NCI-H345 treated with DMSO at 0.1 percent for 48 hours (cell line): Measurements from ENCODE around the gene NID1.

Experiments
- DNase-seq: peaks from one replicate; lab custom pipeline; 2025; ENCODE audit not compliant: unreplicated experiment; lab: John Stamatoyannopoulos, UW

The NID1 gene

GRCh38 chr1:236067854-236068454 lies 3.1 kb upstream of the NID1 start:
- no peak for DNase-seq

- no peak for DNase-seq
Observed at GRCh38 chr1:236066828-236067386, 2.0 kb upstream of the NID1 start.

GRCh38 chr1:236066054-236066453 lies 1.2 kb upstream of the NID1 start:
- no peak for DNase-seq

GRCh38 chr1:236065509-236066005 lies 667 bp upstream of the NID1 start:
- DNase-seq = no peak

- no peak for DNase-seq
Observed at GRCh38 chr1:236063919-236064673, 794 bp downstream of the NID1 start.

DNA sequence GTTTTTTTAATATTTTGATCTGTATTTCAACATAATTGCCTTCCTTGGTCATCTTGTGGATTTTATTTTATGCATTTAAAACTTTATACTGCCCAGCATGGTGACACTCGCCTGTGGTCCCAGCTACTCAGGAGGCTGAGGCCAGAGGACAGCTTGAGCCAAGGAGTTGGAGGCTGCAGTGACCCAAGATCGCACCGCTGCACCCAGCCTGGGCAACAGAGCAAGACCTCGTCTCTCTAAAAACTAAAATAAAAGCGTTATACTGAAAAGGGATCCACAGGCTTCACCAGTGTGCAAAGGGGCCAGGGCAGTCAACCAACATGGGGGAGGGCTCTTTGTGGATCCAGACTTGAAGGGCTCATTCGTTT lies 1.4 kb downstream of the NID1 start:
- DNase-seq = no peak

DNA sequence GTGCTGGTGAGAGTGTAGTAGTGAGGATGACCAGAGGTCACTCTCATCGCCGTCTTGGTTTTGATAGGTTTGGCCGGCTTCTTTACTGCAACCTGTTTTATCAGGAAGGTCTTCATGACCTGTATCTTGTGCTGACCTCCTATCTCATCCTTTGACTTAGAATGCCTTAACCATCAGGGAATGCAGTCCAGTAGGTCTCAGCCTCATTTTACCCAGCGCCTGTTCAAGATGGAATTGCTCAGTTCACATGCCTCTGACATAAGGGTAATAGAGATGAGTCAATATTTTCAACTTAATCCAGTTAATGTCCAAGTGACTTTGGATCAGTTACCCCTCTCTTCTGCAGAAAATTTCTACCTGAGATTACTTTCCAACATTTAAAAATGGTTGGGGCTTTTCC lies 4.6 kb downstream of the NID1 start:
- no peak for DNase-seq

DNA sequence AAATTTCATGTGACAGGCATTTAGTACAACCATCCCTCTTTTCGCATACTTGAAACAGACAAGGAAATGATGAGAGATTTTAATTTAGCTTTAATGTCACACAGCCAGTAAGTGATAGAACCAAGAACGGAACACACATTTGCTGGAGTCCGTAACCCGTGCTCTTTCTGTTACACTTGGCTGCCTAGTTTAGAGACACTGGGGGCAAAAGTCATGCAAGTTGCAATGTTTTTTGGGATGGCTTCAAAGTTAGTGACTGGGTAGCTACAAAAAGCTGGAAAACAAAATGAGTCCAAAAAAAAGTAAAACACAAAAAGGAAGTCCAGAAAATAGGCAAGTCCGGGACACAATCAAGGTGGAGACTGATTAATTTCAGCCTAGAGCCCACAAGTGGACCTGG lies 5.9 kb downstream of the NID1 start:
- no peak for DNase-seq

GRCh38 chr1:236058141-236058934 lies 6.6 kb downstream of the NID1 start:
- peak; percentile 26 for DNase-seq

- no peak for DNase-seq
Observed at GRCh38 chr1:236057546-236057945, 7.3 kb downstream of the NID1 start.

- no peak for DNase-seq
Observed at GRCh38 chr1:236052232-236052993, 12.5 kb downstream of the NID1 start.

DNA sequence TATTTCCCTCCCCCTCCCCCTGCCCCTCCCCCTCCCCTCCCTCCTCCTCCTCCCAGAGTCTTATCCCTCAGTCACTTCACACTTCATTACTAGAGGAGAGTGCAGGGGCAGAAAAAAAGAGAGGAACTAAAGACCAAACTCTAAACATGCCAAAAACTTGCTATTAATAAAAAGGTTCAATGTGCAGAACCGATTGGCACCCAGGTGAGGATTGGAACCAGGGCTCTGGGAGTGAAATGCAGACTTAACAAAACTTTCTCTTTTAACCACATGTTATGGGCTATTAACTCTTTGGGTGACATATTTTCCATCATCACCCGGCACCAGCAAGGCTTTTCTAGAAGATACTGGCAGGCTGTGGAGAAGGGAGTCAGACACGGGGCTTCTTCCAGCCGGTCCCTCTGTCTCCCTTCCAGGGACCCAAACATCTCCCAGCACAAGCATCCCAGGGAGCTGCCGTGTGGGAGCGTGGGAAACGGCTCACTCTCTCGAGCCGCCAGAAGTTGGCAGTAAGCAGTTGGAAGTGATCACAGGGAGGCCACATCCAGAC lies 13.6 kb downstream of the NID1 start:
- DNase-seq = no peak

DNA sequence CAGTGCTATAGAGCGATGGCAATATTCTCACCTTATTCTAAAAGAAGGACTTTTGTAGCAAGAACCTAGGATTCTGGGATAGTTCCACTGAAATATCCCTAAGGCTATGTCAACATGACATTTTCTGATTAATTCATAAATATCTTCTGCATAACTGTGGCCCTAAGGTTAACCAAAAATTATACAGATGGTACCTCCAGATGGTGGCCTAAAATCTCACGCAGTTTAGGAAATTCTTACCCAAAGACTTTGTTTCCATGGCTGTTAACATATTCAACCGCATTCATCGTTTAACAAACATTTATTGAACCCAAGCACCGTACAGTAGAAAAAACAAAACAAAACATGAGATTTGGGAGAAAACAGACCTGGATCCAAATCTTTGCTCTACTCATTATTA lies 19.1 kb downstream of the NID1 start:
- no peak for DNase-seq

DNA sequence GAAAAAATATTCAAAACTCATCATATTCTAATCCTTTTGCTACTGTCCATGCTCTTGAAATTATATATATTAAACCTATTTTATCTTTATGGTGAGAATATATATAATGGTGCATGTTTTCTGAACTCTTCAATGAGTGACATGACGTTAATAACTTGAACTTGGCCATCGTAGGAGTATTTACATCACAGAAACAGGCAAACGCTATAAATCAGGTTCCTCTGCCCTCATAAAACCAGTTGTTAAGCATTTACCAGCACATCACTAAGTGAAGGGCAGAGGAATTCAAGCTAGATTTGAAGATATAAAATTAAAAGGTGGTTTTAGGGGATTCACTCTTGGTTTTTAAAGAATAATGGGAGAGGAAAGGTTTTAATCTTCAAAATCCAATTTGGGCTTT lies 20.5 kb downstream of the NID1 start:
- no peak for DNase-seq

DNA sequence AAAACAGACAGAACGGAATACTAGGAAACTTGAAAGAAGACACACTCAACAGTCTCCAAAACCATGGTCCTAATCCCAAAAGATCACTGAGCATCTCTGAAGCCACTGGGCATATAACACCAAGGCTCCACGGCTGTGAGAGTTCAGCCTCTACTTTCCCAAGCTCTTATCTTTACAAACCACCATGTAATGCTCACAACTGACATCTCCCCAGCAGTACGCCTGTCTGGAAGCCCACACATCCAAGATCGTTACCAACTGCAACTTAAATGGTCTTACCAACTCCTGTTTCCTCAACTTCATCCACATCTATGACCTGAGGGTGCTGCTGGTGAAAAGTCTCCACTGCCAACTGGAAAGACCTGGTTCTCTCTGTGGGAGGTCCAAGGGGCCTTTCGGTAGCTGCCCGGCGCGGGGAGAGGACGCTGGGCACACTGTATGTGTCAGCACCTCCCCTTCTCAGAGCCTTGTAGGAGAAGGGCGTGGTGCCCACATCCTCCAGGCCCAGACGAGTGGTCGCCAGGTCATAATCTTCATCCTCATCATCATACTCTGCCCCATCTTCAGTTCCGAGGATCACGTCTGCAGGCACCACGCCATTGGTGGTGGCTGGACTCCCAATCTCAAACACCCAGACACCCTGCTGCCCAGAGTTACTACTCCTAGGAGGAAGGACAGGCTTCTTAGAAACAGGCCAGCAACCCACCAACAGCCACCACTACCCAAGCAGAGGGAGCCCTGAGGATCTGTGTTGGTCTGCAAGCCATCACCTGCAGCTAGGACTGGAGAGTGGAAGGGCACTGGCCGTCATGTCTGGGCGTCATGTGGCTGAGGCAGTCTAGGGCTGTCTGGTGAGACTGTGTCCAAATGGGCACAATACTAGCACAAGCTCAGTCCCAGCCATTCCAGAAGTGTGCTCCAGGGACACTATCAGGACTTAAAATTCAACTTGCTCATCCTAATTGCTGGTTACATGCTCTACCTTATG lies 23.0 kb downstream of the NID1 start:
- no peak for DNase-seq

DNA sequence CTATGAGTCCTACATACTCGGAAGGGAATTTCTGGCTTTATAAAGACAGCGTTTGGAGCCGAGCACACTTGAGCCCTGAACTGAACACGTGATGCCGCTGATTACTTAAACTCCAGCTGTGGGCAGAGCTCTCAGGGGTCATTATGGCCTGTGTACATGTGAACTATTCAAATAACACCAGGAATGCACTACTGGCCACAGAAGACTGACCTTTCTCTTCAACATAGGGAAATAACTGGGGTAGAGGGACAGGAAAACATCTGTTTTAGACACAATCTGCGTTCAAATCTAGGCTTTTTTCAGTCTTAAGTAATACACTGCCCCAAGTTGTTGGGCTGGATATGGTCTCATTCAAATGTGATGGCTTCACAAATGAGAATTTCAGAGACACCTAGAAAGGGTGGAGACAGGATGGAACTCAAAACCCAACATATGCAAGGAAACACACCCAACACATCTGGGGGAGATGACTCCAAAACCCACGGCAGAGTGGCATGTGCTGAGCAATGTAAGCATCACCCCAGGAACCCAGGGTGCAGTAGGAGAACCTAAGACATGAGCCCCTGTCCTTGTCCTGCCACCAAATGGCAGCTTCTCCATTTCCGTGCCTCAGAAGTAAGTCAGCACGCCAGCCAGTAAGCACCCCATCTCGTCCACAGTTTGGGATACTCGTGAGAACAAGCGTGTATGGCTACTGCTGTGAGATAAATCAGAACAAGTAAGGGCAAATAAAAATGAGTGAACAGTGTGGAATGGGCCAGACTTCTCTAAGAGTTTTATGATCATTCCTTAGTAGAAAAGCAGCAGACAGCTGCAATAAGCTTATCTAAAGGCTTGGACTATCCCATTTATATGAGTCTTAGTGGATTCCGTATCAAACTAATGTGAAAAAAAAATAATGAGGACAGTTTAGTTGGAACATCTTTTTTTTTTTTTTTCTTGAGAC lies 24.9 kb downstream of the NID1 start:
- no peak for DNase-seq

DNA sequence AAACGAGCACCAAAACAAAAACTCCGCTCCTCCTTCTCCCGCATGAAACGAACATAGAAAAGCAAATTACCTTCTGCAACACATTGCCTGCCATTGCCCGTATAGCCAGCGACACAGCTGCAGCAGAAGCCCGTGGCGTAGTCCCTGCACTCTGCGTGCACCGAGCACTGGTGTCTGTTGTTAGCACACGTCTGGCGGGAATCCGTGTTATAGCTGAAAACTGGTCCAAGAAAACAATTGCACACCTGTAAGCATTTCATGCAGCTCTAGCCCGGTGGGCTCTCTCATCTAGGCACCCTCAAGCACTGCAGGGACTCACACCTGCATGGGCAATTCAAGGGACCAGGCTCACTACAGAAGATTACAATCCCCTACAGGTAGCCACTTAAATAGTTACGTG lies 26.9 kb downstream of the NID1 start:
- no peak for DNase-seq

- no peak for DNase-seq
Observed at GRCh38 chr1:236035681-236036101, 29.2 kb downstream of the NID1 start.
